NCI-H2107 (cell line): Measurements from ENCODE around the gene GP5.

Experiments
- DNase-seq: peaks from one replicate; lab custom pipeline; 2025; lab: John Stamatoyannopoulos, UW

The GP5 gene, protein sequence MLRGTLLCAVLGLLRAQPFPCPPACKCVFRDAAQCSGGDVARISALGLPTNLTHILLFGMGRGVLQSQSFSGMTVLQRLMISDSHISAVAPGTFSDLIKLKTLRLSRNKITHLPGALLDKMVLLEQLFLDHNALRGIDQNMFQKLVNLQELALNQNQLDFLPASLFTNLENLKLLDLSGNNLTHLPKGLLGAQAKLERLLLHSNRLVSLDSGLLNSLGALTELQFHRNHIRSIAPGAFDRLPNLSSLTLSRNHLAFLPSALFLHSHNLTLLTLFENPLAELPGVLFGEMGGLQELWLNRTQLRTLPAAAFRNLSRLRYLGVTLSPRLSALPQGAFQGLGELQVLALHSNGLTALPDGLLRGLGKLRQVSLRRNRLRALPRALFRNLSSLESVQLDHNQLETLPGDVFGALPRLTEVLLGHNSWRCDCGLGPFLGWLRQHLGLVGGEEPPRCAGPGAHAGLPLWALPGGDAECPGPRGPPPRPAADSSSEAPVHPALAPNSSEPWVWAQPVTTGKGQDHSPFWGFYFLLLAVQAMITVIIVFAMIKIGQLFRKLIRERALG

DNA sequence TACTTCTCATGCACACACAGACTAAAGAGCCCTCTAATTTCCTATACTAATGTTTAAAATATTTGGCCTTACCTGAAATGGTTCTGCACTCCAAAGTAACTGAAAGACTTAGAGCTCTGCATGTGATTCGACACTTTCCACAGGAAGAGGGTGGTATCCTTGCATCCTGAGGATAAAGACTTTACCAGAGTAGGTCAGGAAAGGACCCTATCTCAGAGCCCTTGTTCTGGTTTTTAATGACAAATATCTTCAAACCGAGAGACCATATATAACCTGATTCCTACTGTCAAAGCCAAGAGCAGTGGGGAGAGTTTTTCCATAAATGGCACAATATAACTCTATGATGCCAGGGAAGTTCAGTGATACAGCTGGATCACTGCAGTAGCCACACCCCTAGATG, at the start of gene GP5:
Gene GP5 (minus strand): TSS at position 101 of the 400 bp plus-strand sequence. CDS start 984 bp downstream, outside the sequence.
- DNase-seq: no peak

DNA sequence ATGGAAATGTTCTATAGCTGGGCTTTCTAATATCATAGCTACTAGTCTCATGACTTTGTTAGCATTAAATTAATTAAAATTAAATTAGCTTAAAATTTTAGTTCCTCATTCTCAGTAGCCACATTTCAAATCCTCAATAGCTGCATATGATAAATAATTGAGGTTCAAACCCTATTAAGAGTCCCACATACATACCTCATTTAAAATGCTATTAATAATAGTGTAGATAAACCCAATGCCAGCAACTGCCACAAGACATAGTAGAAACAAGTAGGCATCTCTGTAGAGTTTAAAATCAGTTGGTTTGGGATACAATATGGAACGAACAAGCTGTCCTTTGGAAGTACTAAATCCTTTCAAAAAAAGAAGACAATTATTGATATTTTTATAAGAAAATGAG, 48.6 kb upstream of the GP5 start:
- no peak for DNase-seq

DNA sequence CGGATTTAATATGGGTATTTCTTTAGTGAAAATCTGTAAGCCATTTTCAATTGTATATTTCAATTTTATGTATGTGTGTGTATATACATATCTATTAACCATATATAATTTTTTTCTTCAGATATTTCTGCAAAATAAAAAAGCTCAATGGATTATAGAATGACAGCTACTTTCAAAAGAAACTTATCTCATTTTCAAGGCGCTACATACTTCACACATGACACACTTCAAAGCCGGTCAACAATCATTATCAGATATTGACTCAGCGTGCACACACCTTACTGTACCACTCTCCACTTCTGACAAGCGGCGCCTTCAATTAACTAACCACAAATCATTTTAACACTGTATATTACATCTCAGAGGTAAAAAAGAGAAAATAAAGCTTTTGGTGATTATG, 48.1 kb upstream of the GP5 start:
- peak; percentile 68 for DNase-seq

DNA sequence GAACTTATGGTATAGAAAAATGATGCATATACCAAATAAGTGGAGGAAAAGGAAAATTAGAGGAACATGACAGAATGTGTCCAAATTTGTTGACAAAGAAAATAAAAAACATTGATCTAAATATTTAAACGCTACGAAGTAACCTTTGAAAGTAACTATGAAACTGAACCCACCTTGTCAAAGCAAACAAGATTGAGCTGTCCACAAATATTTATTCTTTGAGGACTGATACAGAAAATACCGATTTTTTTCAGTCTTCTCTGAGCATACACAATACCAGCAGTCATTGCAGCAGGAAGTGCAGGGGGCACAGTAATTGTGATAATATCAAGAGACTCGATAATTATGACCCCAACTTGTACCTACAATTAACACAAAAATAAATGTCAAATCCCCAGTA, 47.7 kb upstream of the GP5 start:
- no peak for DNase-seq

DNA sequence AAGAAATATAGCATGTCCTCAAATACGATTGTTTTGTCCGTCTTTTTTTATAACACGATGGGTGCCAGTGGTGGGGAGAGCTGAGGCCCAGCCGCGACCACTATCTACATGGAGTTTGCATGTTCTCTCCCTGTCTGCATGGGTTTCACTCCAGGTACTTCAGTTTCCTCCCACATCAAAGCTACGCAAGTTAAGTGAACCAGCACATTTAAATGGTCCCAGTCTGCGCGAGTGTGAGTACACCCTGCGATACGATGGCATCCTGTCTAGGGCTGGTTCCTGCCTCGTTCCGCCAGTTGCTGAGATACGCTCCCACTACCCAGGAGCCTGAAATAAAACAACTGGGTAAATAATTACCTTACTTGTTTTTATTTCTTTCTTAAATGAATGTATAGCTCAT, 47.1 kb upstream of the GP5 start:
- no peak for DNase-seq

DNA sequence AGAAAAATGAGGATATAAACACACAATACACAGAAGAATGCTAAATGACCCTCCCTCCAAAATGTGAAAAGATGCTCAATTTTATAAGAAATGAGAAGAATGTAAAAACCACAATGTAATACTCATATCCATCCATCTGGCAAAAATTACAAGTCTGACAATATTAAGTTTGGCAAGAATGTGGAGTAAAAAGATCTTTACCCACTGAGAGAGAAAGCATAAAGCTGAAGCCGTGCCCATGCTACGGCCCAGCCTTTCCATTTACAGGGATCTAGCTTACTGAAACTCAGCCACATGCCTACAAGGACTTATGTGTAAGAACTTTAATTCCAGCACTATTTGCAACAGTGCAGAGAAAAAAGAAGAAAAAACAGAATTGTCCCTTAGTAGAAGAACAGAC, 44.8 kb upstream of the GP5 start:
- DNase-seq: no peak

DNA sequence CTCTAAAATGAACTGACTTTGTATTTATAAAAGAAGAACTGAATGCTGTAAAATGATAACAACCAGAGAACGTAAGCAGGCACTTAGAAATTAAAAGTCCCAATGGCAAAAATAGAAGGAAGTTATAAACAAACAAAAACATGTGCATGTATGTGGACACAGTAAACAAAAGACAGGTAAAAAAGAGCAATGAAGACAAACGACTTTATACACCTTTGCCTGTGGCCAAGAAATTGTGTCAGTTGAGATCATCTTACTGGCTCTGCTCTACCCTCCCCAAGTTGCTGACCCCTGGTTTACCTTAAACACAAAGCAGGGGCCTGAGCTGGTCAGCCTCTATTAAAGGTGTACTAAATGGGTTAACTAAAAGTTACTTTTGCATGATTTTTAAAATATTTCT, 41.7 kb upstream of the GP5 start:
- DNase-seq: no peak

DNA sequence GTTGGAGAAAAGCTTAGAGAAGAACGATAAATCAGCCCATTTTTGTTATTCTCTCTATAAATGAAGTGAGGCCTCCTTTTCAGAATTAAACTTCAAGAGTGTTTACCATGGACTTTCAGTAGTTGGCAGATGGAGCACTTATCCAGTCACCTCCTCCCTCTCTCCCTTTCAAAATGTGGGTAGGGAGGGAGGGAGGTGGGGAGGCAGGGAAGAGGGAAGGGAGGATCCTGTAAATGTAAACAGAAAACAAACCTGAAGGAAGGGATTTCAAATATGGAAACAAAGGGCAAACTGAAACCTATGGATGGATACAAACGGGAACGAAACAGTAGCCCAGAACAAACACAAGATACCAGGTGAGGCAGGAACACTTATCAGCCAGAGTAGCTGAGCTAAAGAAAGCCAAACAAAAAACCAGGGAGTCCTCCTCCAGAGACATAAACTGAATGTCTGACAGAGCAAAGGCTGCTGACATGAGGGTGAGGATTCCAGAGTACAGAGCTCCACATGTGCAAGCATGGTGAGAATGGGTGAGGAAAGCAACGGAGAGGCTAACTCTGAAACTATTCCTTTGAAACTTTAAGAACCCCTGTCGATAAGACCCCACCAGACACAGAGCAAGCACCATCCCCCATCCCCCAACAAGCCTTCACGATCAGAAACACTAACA, 41.0 kb upstream of the GP5 start:
- peak; percentile 92 for DNase-seq

DNA sequence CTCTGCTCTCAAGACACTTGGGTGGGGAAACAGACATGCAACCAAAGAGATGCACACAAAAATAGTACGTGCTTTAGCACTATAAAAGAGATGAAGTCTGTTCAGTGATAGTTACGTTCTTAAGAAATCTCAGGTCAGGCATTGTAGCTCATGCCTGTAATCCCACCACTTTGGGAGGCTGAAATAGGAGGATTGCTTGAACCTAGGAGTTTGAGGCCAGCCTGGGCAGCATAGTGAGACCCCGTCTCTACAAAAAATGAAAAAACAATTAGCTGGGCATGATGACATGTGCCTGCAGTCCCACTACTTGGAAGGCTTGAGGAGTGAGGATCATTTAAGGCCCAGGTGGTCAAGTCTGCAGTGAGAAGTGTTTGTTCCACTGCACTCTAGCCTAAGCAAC, 35.4 kb upstream of the GP5 start:
- DNase-seq: no peak

DNA sequence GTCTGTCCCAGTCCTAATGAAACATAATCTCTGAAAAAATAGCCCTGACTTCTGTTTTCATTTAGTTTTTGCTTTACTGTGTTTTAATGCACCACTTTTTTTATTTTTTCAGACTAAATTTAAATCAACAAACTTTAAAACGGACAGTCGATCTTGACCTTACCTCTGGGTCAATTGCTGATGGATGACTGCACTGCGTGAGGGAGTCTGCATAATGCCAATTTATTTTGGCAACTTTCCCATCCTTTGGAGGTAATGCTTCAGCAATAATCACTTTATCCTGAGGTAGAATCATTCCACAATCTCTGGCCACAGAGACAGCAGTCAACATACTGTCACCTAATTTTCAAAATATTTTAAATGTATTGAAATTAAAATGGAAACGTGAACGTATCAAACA, 32.5 kb upstream of the GP5 start:
- no peak for DNase-seq

DNA sequence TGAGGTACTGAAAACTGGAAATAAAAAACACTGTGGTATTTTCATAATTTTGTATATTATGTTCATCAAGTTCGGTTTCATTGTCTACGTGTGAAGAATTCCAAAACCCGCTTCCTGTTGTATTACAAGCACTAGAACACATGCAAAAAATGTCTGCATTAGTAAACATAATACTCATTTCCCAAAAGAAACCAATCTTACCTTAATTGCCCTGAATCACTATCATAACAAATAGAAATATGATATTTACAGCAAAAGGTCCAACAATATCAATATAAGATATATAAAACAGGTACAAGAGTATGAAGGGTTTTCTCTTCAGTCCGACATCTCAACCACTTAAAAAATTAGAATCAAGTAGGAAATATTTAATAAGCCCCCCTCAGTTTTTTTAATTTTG, 26.3 kb upstream of the GP5 start:
- DNase-seq: no peak

DNA sequence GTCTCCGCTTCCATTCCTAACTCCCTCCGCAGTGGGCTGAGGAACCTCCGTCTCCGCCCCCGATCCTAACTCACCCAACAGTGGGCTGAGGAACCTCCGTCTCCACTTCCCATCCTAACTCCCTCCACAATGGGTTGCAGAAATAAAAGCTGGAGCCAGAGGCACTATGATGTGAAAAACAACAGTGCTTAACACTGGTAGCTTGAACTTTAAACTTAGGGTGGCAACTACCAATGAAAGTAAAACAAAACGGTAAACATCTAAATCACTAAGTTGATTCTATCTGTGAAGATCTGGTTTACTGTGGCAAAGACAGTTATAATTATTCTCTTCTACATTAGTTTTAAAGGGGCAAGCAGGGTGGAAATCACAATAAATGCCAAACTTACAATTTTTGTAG, 25.9 kb upstream of the GP5 start:
- DNase-seq: no peak

DNA sequence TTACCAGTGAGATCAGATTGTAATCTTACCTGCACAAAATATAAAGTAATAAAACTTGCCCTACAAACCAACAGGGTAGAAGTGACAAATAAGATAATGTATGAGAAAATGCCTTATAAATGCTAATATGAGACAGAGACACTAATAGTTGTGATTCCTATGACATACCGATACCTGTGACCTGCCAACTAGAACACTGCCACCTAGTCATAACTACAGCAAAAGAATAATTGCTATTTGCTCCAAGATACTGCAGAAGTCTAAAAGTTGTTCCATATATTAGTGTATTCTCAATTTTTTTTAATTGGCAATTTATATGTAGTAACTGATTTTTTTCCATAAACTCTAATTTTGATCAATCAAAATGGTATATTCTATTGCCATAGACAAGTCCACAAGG, 25.3 kb upstream of the GP5 start:
- no peak for DNase-seq

DNA sequence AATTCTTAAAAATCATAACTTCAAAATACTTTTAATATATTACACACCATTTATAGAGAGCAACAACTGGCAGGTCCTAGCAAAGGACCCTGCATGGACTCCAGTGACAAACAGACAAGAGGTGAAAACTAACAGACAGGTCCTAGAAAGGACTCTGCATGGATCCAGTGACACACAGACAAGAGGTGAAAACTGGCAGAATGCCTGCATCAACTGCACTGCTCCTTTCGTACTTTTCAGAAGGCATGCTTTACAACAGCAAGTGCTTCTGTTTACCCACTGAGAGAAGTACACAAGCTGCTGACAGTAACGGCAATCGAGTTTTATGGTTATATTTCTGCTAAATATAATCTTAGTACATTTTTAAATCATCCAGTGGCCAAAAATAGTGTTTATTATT, 24.3 kb upstream of the GP5 start:
- DNase-seq: peak; percentile 55

DNA sequence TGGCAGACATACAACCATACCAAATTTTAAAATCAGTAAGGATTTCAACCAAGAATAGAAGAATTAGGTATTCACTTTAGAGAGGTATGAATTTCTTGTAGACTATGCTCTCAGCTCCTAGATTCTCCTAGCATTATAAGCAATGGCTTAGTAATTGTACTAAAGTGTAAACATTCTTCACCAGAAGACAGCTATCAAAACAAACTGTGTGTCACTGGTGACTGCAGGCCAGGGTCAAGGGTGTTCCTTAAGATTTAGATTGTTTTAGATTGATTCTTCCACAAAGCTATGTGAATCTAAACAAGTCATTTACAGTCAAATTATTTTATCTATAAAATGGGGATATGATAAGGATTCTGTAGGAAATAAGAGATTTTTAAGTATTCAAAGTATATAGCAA, 23.1 kb upstream of the GP5 start:
- no peak for DNase-seq

DNA sequence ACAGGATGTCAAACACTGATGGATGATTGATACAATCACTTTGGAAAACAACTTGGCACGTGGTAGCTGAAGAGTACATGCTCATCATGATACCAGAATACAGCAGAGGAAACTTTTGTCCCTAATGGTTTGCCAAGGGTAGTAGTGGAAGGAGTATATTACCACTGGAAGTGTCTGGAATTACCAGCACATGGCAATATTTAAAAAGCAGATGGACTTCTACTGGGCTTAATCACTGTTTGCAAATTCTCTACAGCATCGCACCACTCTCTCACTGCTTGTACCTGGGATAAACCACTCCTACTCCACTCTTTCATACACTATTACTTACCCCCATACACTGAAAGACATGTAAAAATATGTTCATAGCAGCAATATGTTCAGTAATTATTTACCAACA, 19.6 kb upstream of the GP5 start:
- no peak for DNase-seq

DNA sequence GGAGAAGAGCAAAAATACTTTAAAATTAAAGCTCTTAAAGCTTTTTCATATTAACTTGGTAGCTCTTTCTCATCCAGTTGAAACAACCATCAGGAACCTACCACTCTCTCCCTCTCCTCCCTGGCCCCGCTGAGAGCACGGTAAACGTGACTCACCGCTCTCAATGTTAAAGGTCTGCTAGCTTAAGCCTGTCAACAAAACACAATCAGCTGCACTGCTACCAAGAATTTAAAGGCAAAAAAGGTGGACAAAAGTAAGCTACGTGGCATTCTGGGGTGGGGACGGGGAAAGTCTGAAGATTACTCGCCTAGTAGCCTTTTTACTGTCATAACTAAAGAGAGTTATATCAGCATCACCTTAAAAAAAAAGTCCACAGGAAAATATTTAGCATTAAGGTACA, 8.4 kb upstream of the GP5 start:
- no peak for DNase-seq

DNA sequence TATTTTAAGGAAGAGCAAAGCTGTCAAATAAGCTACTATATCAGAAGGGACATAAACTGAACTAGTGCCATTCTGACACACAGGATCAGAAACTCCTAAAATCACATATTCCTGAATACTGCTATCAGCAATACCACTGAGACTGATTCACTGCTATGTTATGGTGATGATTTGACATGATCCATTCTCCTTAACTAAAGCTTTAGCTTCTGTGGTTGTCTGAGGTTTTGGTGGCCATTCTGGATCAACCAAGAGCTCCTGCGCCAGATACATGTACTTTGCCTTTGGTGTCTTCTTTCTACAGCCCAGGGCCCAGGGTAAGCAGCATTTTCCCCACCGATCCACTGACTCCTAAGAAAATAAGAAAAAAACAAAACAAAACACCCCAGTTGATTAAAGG, 6.7 kb upstream of the GP5 start:
- DNase-seq: no peak

DNA sequence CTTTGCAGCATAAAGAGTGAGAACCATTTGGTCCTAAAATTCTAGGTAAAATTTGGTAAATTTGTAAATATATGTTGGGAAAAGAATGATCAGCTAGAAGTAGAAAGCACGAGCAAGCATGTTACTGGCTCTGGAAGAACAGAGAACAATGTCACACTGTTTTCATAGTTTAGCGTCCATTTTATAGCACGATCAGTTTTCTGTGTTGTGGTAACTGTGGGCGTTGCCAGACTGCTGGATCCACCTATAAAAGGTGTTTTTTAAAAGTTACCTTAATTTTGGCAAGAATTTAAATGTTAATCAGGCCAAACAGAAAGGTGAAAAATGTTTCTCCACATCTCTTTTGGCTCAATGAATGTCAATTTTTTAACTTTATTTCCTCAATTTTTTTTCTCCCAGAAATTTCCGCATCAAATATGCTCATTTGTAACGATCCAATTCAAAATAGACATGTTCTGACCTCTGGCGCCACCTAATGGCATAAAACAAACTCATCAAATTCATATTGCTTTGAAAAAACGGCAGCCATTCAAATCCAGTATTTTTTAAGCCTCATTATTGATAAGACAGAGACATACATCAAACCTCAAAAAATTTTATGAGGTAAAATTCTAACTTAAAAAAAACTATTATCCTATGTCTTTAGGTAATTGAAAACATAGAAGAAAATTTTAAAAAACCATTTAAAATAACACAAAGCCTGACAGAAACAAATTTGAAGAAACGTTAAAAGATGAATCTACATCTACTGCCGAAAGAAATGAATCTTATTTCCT, 5.5 kb upstream of the GP5 start:
- DNase-seq: peak; percentile 80

DNA sequence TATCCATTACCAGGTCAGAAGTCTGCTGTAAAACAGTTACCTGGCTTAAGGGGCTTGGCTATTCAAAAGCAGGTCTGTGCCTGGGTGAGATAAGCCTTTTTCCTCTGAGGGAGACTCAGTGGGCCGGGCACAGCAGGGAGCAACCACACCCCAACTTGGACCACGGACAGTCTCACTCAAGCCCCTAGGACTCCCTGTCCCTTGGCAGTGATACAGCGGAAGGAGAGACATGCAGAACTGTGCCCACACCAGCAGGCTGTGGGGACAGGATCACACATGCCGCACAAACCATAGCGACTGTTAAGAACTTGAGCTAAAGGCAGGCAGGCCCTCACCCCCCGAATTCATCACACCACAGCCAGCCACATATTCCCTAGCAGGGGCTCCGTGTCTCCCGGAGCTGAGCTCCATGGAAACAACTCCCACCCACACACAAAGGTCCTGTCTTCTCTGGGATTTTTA, 2.8 kb upstream of the GP5 start:
- DNase-seq: no peak

DNA sequence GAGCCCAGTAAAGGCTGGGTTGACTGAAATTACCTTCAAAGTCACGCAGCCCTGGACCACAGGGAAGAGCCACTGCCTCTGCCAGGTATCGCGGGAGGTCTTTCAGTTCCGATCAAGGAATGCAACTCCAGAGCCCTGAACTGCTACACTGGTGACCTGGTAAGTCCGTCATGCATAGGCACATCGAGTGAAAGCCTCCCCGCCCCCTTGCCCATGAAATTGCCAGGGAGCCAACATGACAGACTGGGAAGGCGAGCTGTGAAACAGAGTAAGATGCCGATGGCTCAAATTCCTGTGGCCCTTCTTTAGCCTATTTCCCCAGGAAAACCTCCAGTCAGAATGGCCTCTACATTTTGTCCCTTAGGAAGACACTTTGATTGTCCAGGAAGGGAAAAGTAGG, 2.3 kb upstream of the GP5 start:
- no peak for DNase-seq

DNA sequence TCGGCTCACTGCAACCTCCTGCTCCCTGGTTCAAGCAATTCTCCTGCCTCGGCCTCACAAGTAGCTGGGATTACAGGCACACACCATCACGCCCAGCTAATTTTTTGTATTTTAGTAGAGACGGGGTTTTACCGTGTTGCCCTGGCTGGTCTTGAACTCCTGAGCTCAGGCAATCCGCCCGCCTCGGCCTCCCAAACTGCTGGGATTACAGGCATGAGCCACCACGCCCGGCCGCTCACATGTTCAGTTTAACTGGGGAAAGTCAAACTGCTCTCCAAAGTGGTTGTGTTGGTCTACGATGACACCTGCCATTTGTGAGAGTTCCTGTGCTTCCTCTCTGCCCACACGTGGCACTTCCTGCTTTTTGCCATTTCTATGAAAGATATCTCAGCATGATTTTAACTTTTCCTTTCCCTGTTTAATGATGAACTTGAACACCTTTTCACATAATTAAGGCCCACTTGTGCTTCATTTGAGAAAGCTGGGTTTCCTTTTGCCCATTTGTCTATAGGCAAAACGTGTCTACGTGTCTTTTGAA, 877 bp upstream of the GP5 start:
- no peak for DNase-seq
